Keratinocyte (primary cell): ENCODE results near the gene GRIN1. TPM values are rescaled to one million over a fixed set of nuclear protein-coding genes. Genes with fewer than 3 reads are reported as not detected.
A peak's percentile ranks its signal among the peaks of the same experiment; 100 is the strongest.

Source experiments
- DNase-seq: peaks from one replicate; pipeline ENCODE4 v3.0.0-alpha.2; 2011; ENCODE audit warnings: low read depth, missing footprints, low spot score
- FAIRE-seq: peaks from 2 replicates; lab custom pipeline; 2011; peaks lifted over from hg19 to GRCh38; lab: Jason Lieb, UNC
- H2AFZ ChIP-seq: 2 replicates; pipeline ENCODE4 v1.6.0; 2012; ENCODE audit warnings: low read length, control low read depth, inconsistent platforms; ENCODE audit not compliant: control insufficient read depth
- H3K27ac ChIP-seq: 2 replicates; pipeline ENCODE4 v1.5.1; 2011; ENCODE audit warnings: low read length; ENCODE audit not compliant: control insufficient read depth, insufficient read depth
- H3K27me3 ChIP-seq: 3 replicates; pipeline ENCODE4 v1.6.0; 2011; ENCODE audit warnings: low read length; ENCODE audit not compliant: control insufficient read depth, insufficient read depth; ENCODE audit errors: extremely low read depth
- H3K36me3 ChIP-seq, 2 experiments: 2 replicates in 1 of 2; 3 replicates in 1 of 2; pipeline ENCODE4 v1.5.1; 2011; ENCODE audit warnings: low read length in 2 of 2, mild to moderate bottlenecking in 1 of 2; ENCODE audit not compliant: control insufficient read depth in 2 of 2, insufficient read depth in 2 of 2; ENCODE audit errors: extremely low read depth in 1 of 2
- H3K4me1 ChIP-seq: 3 replicates; pipeline ENCODE4 v1.5.1; 2011; ENCODE audit warnings: low read length; ENCODE audit not compliant: control insufficient read depth, insufficient read depth; ENCODE audit errors: extremely low read depth
- H3K4me2 ChIP-seq: 3 replicates; pipeline ENCODE4 v1.6.0; 2011; ENCODE audit warnings: low read depth, low read length; ENCODE audit not compliant: control insufficient read depth, insufficient read depth; ENCODE audit errors: extremely low read depth
- H3K4me3 ChIP-seq, 3 experiments: fragments of 200-600 bp in 1 of 3; sonication (generic) in 1 of 3; 2 replicates in 2 of 3; 3 replicates in 1 of 3; pipeline ENCODE4 v1.5.1; 2011 to 2016; ENCODE audit warnings: low read length in 3 of 3, mild to moderate bottlenecking in 3 of 3, control low read depth in 2 of 3, inconsistent platforms in 1 of 3, low read depth in 1 of 3, mixed read lengths in 1 of 3, mixed run types in 1 of 3, moderate library complexity in 1 of 3; ENCODE audit not compliant: control insufficient read depth in 2 of 3, insufficient read depth in 2 of 3; ENCODE audit errors: extremely low read depth in 1 of 3
- H3K79me2 ChIP-seq: 2 replicates; pipeline ENCODE4 v1.6.0; 2012; ENCODE audit warnings: low read length; ENCODE audit not compliant: control insufficient read depth, insufficient read depth
- H3K9ac ChIP-seq: 3 replicates; pipeline ENCODE4 v1.6.0; 2011; ENCODE audit warnings: low read length; ENCODE audit not compliant: control insufficient read depth, insufficient read depth; ENCODE audit errors: extremely low read depth
- H3K9me1 ChIP-seq: 3 replicates; pipeline ENCODE4 v1.6.0; 2011; ENCODE audit warnings: low read length; ENCODE audit not compliant: control insufficient read depth, insufficient read depth; ENCODE audit errors: extremely low read depth
- H3K9me3 ChIP-seq: 2 replicates; pipeline ENCODE4 v1.5.1; 2012; ENCODE audit warnings: low read depth, low read length; ENCODE audit not compliant: control insufficient read depth
- H4K20me1 ChIP-seq: 3 replicates; pipeline ENCODE4 v1.6.0; 2011; ENCODE audit warnings: low read length; ENCODE audit not compliant: control insufficient read depth, insufficient read depth; ENCODE audit errors: extremely low read depth
- EZH2 ChIP-seq: IDR thresholded peaks from one replicate; pipeline ENCODE4 v1.6.1; 2012; ENCODE audit warnings: inconsistent platforms, mild to moderate bottlenecking, low read length, moderate library complexity
- dilution Hi-C: fragments of 300-500 bp; cut with MboI; formaldehyde crosslinking; loops from one replicate; pipeline ENCODE4 v1.7.0; 2020; ENCODE audit warnings: low sequenced_read_pairs; ENCODE audit not compliant: extremely low pct_ligation_motif_present
- polyA plus RNA-seq, 5 experiments: library from polyadenylated mRNA; depleted of rRNA in 3 of 5; stranded (reverse) in 3 of 5; stranded (forward) in 1 of 5; unstranded in 1 of 5; fragments of >200 nt; gene quantifications; 1 replicate in 1 of 5; 2 replicates in 3 of 5; 3 replicates in 1 of 5; pipeline versions ENCODE4 v1.2.1 to v1.2.3, GENCODE V29; 2011 to 2012; ENCODE audit warnings: missing spikeins in 2 of 5, low read depth in 1 of 5, low replicate concordance in 1 of 5
- TF ChIP-seq, protein P1 (sequence below), 3 experiments: IDR thresholded peaks in 1 of 3; conservative IDR thresholded peaks in 1 of 3; optimal IDR thresholded peaks in 1 of 3; 2 replicates in 2 of 3; 3 replicates in 1 of 3; pipeline versions ENCODE3 to v1.5.1; 2011; ENCODE audit warnings: low read length in 3 of 3, mild to moderate bottlenecking in 3 of 3, moderate library complexity in 2 of 3, control low read depth in 1 of 3, inconsistent platforms in 1 of 3; ENCODE audit not compliant: insufficient read depth in 2 of 3; ENCODE audit errors: extremely low read depth in 1 of 3

GRIN1 gene
- polyA plus RNA-seq, 1 donor (not counting 4 experiments of a cell fraction or from before 2014, with no cell fraction given), result 0.03 TPM

DNA sequence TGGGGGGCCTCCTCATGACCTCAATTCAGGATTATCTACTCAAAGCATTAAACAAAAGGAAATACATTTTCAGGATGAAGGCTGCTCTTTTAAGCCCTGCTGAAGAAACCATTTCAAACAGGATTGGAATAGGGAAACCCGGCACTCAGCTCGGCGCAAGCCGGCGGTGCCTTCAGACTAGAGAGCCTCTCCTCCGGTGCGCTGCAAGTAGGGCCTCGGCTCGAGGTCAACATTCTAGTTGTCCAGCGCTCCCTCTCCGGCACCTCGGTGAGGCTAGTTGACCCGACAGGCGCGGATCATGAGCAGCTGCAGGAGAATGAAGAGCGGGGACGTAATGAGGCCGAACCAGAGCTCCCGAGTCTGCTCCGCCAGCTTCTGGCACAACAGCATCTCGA lies 65.8 kb downstream of the GRIN1 start:
- dilution Hi-C loops, result no loop called here
- Histone ChIP-seq H3K4me1 (peaks cover 30% of the 10 kb centered on the region), H3K27me3 (no peaks in the 10 kb centered on the region), H3K9me3 (no peaks in the 10 kb centered on the region), H3K4me2 (peak overlapping the region; percentile 88), H3K9me1 (no peaks in the 10 kb centered on the region), H3K79me2 (peaks cover 53% of the 10 kb centered on the region), H3K4me3 (peak overlapping the region; percentile 93 to 97 (median 96)), H4K20me1 (no peaks in the 10 kb centered on the region), H3K9ac (peak overlapping the region; percentile 93), H2AFZ (peak overlapping the region; percentile 78), H3K36me3 (peaks cover 5 to 7% of the 10 kb centered on the region in 2 experiments), H3K27ac (peak overlapping the region; percentile 83)
- DNase-seq (no peak), FAIRE-seq (no peak)
- TF ChIP-seq, protein P1, sequence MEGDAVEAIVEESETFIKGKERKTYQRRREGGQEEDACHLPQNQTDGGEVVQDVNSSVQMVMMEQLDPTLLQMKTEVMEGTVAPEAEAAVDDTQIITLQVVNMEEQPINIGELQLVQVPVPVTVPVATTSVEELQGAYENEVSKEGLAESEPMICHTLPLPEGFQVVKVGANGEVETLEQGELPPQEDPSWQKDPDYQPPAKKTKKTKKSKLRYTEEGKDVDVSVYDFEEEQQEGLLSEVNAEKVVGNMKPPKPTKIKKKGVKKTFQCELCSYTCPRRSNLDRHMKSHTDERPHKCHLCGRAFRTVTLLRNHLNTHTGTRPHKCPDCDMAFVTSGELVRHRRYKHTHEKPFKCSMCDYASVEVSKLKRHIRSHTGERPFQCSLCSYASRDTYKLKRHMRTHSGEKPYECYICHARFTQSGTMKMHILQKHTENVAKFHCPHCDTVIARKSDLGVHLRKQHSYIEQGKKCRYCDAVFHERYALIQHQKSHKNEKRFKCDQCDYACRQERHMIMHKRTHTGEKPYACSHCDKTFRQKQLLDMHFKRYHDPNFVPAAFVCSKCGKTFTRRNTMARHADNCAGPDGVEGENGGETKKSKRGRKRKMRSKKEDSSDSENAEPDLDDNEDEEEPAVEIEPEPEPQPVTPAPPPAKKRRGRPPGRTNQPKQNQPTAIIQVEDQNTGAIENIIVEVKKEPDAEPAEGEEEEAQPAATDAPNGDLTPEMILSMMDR (optimal IDR thresholded peaks at IDR 0.05 in 1 of 3, IDR thresholded peaks at IDR 0.05 in 1 of 3, conservative IDR thresholded peaks at IDR 0.05 in 1 of 3; ENCODE audit: extremely low read depth in 1 of 3, insufficient read depth in 2 of 3, low read length in 3 of 3), result no peak
- no peak for TF ChIP-seq EZH2

DNA sequence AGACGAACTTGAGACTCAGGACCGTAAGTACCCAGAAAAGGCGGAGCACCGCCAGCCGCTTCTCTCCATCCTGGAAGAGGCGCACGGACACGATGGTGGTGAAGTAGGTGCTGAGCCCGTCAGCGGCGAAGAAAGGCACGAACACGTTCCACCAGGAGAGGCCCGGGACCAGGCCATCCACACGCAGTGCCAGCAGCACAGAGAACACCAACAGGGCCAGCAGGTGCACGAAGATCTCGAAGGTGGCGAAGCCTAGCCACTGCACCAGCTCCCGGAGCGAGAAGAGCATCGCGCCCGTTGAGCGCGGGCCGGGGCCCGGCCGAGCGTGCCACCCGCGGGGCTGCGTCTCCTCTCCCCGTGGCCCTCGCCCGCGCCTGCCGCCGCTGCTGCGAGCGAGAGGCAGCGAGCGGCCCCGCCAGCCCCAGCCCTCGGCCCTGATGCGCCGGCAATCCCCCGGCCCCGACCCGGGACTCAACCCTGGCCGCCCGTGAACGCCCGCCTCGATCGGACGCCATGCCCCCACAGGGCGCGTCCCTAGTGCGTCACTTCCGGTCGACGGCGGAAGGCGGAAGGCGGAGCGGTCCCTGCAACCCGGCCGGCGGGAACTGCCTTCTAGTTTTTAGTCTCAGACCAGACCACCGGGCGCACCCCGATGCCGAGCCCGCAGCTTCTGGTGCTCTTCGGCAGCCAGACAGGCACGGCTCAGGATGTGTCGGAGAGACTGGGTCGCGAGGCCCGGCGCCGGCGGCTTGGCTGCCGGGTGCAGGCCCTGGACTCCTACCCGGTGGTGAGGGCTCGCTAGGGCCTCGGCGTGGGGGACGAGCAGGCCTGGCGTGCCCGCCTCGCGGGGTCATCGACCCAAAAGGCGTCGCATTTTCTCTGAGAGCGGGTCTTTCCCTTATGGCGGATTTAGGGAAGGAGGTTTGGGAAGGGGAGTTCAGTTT lies 66.4 kb downstream of the GRIN1 start, which contains the start of the genes NDOR1 and TMEM203:
NDOR1 (plus strand) TSS at position 575 of the 944 bp plus-strand sequence; CDS start at position 653, 78 bp downstream.
TMEM203 (minus strand) TSS at position 523 of the 944 bp plus-strand sequence; CDS start at position 289, 234 bp downstream.
- Histone ChIP-seq H3K4me3 (peak within 1 kb of the TSS; percentile 93 to 97 (median 96)), H3K27ac (peak within 1 kb of the TSS; percentile 83), H3K79me2 (peaks cover 53% of the 10 kb centered on the region), H3K9me3 (no peaks in the 10 kb centered on the region), H4K20me1 (no peaks in the 10 kb centered on the region), H3K9ac (peak within 1 kb of the TSS; percentile 93), H3K36me3 (peaks cover 5 to 10% of the 10 kb centered on the region in 2 experiments), H3K4me1 (peaks cover 30% of the 10 kb centered on the region), H3K9me1 (no peaks in the 10 kb centered on the region), H2AFZ (peak within 1 kb of the TSS; percentile 78), H3K4me2 (peak within 1 kb of the TSS; percentile 100), H3K27me3 (no peaks in the 10 kb centered on the region)
- no peak for FAIRE-seq
- TF ChIP-seq, protein P1 (optimal IDR thresholded peaks at IDR 0.05 in 1 of 3, IDR thresholded peaks at IDR 0.05 in 1 of 3, conservative IDR thresholded peaks at IDR 0.05 in 1 of 3; ENCODE audit: extremely low read depth in 1 of 3, insufficient read depth in 2 of 3, low read length in 3 of 3), result no peak
- no peak for TF ChIP-seq EZH2
- no peak for DNase-seq
- dilution Hi-C loops, result no loop called here
